OCI-LY3 (cell line): ENCODE measurements around the gene SLC13A5.

Source experiments
- H2AFZ ChIP-seq: fragments of 200-600, 300-600 bp; shearing (Covaris generic); 2 replicates; pipeline ENCODE4 v1.6.0; 2014; ENCODE audit warnings: antibody characterized with exemption, low read depth, low read length
- H3K27ac ChIP-seq: fragments of 200-600, 300-600 bp; sonication (generic); 2 replicates; pipeline ENCODE4 v1.5.1; 2014; ENCODE audit warnings: mild to moderate bottlenecking, low read length, moderate library complexity, mixed read lengths
- H3K27me3 ChIP-seq: fragments of 200-600, 300-600 bp; sonication (generic); 2 replicates; pipeline ENCODE4 v1.6.1; 2014; ENCODE audit warnings: low read depth, low read length, mixed read lengths
- H3K36me3 ChIP-seq: fragments of 200-600, 300-600 bp; sonication (generic); replicated peaks from 2 replicates; pipeline ENCODE3; 2014; ENCODE audit warnings: low read depth, low read length, mixed read lengths
- H3K4me1 ChIP-seq: fragments of 300-600, 200-600 bp; sonication (generic); 2 replicates; pipeline ENCODE4 v1.6.1; 2014; ENCODE audit warnings: low read length, mixed read lengths
- H3K4me2 ChIP-seq: fragments of 200-600, 300-600 bp; sonication (generic); 2 replicates; pipeline ENCODE4 v1.6.1; 2014; ENCODE audit warnings: low read length, mixed read lengths
- H3K4me3 ChIP-seq: fragments of 300-600, 200-600 bp; sonication (generic); 2 replicates; pipeline ENCODE4 v1.5.1; 2014; ENCODE audit warnings: antibody characterized with exemption, mild to moderate bottlenecking, low read length, moderate library complexity
- H3K79me2 ChIP-seq: fragments of 300-600, 200-600 bp; shearing (Covaris generic); 2 replicates; pipeline ENCODE4 v1.6.1; 2014; ENCODE audit warnings: mild to moderate bottlenecking, low read length, mixed read lengths
- H3K9ac ChIP-seq: fragments of 300-600, 200-600 bp; shearing (Covaris generic); 2 replicates; pipeline ENCODE4 v1.6.0; 2014; ENCODE audit warnings: mild to moderate bottlenecking, low read length, moderate library complexity
- H3K9me3 ChIP-seq: fragments of 200-600, 300-600 bp; shearing (Covaris generic); 2 replicates; pipeline ENCODE4 v1.6.1; 2014; ENCODE audit warnings: low read length, mixed read lengths; ENCODE audit not compliant: insufficient read depth
- H4K20me1 ChIP-seq: fragments of 200-600, 300-600 bp; sonication (generic); 2 replicates; pipeline ENCODE4 v1.6.1; 2016; ENCODE audit warnings: low read length, mixed read lengths; ENCODE audit not compliant: insufficient read depth
- CTCF ChIP-seq: fragments of 200-600, 300-600 bp; sonication (generic); IDR thresholded peaks from 2 replicates; pipeline ENCODE4 v1.5.1; 2014; ENCODE audit warnings: antibody characterized with exemption, low read length, low read depth
- EZH2phosphoT487 ChIP-seq: fragments of 200-600 bp; shearing (Covaris generic); IDR thresholded peaks from 2 replicates; pipeline ENCODE4 v1.6.1; 2018; ENCODE audit warnings: antibody characterized with exemption, mixed run types, low read depth

SLC13A5 gene

DNA sequence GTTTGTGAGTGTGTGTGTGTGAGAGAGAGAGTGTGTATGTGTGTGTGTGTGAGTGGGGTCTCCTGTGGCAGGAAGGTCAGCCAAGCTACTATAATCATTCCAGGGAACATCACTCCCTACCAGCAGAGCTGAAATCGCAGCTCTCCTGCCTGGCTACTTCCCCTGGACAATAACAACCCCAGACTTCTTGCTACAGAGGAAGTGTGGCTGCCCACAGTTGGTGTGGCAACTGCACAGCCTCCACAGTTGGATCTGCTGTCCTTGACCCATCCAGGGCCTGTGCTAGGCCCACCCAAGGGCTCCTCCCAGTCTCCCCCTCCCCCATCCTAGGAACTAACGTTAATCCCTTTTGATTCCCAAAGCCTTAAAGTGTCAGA lies 1.5 kb downstream of the SLC13A5 start:
- H3K4me3 ChIP-seq, result no peak overlapping the region
- H3K9ac ChIP-seq, result no peak overlapping the region
- no peaks in the 10 kb centered on the region for H4K20me1 ChIP-seq
- H3K4me1 ChIP-seq, result no peaks in the 10 kb centered on the region
- TF ChIP-seq CTCF, result no peak
- TF ChIP-seq EZH2phosphoT487, result no peak
- no peak overlapping the region for H3K4me2 ChIP-seq
- H3K27ac ChIP-seq, result no peak overlapping the region
- H3K79me2 ChIP-seq, result no peaks in the 10 kb centered on the region
- no peaks in the 10 kb centered on the region for H3K27me3 ChIP-seq
- no peaks in the 10 kb centered on the region for H3K9me3 ChIP-seq
- H3K36me3 ChIP-seq, result no peaks in the 10 kb centered on the region
- no peak overlapping the region for H2AFZ ChIP-seq

DNA sequence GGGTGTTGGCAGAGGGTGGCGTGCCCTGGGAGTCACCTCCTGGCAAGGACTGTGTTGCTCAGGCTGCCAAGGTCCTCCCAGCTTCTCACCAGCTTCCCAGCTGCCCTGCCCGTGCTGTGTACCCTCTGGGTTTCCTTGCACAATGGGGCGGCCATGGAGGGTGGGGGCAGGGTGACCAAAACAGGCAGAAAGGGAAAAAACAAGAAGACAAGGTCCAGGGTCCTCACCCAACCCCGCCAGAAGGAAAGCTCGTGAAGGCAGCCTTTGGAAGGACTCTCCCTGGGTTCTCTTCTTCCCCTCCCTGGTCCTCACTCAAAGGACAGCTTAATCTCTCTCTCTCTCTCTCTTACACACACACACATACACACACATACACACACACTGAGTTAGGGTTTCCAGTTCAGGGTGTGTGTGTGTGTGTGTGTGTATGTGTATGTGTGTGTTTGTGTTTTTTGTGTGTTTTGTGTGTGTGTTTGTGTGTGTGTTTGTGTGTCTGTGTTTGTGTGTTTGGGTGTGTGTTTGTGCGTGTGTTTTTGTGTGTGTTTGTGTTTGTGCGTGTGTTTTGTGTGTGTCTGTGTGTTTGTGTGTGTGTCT lies 2.0 kb downstream of the SLC13A5 start:
- no peak for TF ChIP-seq CTCF
- H3K27ac ChIP-seq, result no peak overlapping the region
- no peaks in the 10 kb centered on the region for H4K20me1 ChIP-seq
- no peaks in the 10 kb centered on the region for H3K79me2 ChIP-seq
- H3K4me1 ChIP-seq, result no peaks in the 10 kb centered on the region
- no peak overlapping the region for H3K9ac ChIP-seq
- H3K4me3 ChIP-seq, result no peak overlapping the region
- H3K9me3 ChIP-seq, result no peaks in the 10 kb centered on the region
- no peaks in the 10 kb centered on the region for H3K27me3 ChIP-seq
- no peaks in the 10 kb centered on the region for H3K36me3 ChIP-seq
- no peak overlapping the region for H3K4me2 ChIP-seq
- no peak overlapping the region for H2AFZ ChIP-seq

DNA sequence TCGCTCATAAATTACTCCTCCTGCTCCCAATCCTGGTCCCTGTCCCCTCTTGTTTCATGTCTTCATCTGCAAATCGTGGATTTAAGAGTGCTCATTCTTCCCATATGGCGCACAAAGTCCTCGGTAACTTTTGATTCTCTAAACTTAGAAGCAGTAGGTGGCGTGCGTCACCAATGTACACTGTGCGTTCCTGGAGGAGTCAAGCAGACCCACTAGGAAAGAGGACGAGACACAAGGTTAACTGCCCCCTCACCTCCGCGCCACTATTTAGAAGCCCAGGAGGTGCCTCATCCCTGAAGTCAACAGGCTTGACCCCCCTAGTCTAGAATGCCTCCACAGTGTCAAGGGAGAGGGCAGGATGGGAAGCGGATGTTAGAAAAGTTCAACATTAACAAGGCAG lies 2.9 kb downstream of the SLC13A5 start:
- no peak overlapping the region for H3K9ac ChIP-seq
- H3K4me3 ChIP-seq, result no peak overlapping the region
- no peaks in the 10 kb centered on the region for H3K4me1 ChIP-seq
- H3K36me3 ChIP-seq, result no peaks in the 10 kb centered on the region
- H2AFZ ChIP-seq, result no peak overlapping the region
- no peaks in the 10 kb centered on the region for H4K20me1 ChIP-seq
- no peaks in the 10 kb centered on the region for H3K79me2 ChIP-seq
- no peaks in the 10 kb centered on the region for H3K27me3 ChIP-seq
- no peak overlapping the region for H3K27ac ChIP-seq
- no peak overlapping the region for H3K4me2 ChIP-seq
- no peak for TF ChIP-seq EZH2phosphoT487
- TF ChIP-seq CTCF, result no peak
- H3K9me3 ChIP-seq, result no peaks in the 10 kb centered on the region

DNA sequence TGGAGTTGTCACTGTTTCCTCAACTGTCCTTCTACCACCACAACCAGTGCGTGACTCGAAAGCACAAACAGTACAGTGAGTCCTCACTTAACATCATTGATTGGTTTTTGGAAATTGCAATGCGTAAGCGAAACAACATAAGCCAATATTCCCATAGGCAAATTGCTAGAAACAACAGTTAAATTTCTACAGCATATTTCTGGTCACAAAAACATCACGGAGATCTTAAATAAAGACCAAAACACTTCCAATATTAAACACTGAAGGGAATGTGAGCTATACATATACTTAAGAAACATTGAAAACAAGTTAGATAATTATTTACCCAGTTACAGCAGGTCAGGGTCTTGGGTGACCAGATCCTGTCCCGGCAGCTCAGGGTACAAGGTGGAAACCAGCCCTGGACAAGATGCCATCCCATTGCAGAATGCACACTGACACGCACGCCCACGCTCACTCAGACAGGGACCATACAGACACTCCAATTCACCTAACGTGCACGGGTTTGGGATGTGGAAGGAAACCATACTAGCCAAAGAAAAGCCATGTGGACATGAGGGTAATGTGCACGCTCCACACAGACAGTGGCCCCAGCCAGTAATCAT lies 4.7 kb downstream of the SLC13A5 start:
- no peaks in the 10 kb centered on the region for H3K27me3 ChIP-seq
- no peak overlapping the region for H3K4me2 ChIP-seq
- H3K4me1 ChIP-seq, result no peaks in the 10 kb centered on the region

More for the DNA sequence above, 4.7 kb downstream of the SLC13A5 start:
- Histone ChIP-seq H3K9ac (no peak overlapping the region), H3K79me2 (no peaks in the 10 kb centered on the region), H3K27ac (no peak overlapping the region), H3K9me3 (no peaks in the 10 kb centered on the region), H3K36me3 (no peaks in the 10 kb centered on the region), H2AFZ (no peak overlapping the region), H3K4me3 (no peak overlapping the region), H4K20me1 (no peaks in the 10 kb centered on the region)
- no peak for TF ChIP-seq CTCF
- TF ChIP-seq EZH2phosphoT487, result no peak
